AG08396 (cell line): ENCODE measurements around the gene OCLN.
"Not testable (repeated sequence)": the region's sequence is repeated elsewhere in the genome, so short reads cannot be mapped to it uniquely, and the experiment has no call there.

Experiments used
- DNase-seq: peaks from one replicate; pipeline ENCODE4 v3.0.0; 2012; ENCODE audit warnings: low spot score, mixed read lengths

Gene OCLN

GRCh38 chr5:69528609-69529008 is 36.0 kb downstream of the OCLN start:
- no peak for DNase-seq

GRCh38 chr5:69530561-69531405 is 38.2 kb downstream of the OCLN start:
- DNase-seq = no peak

DNA sequence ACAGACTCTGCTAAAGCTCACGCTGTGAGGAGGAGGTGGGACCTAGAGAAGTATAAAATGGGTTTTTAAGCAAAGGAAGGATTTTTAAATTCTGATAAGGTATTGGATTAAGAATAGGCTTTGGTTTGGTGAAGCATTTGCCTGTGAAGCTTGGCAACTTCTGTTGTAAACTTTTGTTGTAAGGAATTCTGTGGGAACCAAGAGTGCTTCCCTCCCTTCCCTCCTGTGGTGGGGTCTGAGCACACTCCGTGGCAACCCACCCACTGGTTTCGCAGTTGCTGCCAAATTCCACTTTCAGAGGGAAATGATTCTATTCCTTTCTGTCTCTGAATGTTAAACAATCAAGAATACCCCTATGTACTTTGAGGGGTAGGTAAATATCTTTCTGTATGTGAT is 38.8 kb downstream of the OCLN start:
- no peak for DNase-seq

DNA sequence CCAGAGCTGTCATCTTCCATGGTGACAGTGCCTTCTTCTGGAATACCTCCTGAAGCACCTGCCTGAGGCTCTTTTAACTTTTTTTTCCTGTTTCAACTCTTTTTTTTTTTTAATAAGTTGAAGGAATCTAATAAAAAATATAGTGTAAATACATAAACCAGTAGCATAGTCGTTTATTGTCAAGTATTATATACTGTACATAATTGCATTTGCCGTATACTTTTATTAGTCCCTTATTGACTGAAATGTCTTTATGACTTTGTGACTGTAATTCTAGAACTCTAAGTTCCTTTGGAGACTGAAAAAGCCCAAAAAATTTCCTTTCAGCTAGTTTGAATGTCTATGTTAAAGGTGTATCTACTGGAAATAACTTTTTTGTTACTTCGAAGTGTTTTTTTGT is 45.3 kb downstream of the OCLN start:
- DNase-seq = not testable (repeated sequence)

- DNase-seq = not testable (repeated sequence)
Measured at GRCh38 chr5:69538735-69539134, 46.1 kb downstream of the OCLN start.

- DNase-seq = not testable (repeated sequence)
Measured at GRCh38 chr5:69541347-69541746, 48.8 kb downstream of the OCLN start.

- DNase-seq = not testable (repeated sequence)
Measured at GRCh38 chr5:69542838-69543618, 50.4 kb downstream of the OCLN start.

GRCh38 chr5:69544602-69545001 is 52.0 kb downstream of the OCLN start:
- DNase-seq = not testable (repeated sequence)

DNA sequence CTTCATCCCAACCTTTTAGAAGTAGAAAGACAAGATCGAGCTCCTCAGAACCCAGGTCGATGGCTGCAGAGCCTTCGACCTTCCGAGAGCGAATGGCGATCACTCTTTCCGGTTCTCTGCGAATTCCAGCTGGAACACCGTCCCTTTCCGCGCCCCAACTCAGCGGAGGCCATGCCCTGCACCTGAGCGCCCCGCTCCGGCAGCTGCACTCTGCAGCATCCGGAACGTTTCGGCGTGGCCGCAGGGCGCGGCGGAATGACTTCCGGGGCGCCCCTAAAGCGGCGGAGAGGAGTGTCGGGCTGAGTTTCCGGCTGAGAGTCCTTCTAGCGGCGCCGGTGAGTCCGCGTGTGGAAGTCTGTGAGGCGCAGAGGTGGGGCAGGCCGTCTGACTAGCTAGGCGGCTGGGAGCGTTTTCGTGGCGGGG is 67.3 kb downstream of the OCLN start, which contains the start of gene GTF2H2C:
Gene GTF2H2C, plus strand, starts transcription at position 284 of the 423 bp plus-strand sequence. CDS start 4,942 bp downstream, outside the sequence.
- DNase-seq = not testable (repeated sequence)

DNA sequence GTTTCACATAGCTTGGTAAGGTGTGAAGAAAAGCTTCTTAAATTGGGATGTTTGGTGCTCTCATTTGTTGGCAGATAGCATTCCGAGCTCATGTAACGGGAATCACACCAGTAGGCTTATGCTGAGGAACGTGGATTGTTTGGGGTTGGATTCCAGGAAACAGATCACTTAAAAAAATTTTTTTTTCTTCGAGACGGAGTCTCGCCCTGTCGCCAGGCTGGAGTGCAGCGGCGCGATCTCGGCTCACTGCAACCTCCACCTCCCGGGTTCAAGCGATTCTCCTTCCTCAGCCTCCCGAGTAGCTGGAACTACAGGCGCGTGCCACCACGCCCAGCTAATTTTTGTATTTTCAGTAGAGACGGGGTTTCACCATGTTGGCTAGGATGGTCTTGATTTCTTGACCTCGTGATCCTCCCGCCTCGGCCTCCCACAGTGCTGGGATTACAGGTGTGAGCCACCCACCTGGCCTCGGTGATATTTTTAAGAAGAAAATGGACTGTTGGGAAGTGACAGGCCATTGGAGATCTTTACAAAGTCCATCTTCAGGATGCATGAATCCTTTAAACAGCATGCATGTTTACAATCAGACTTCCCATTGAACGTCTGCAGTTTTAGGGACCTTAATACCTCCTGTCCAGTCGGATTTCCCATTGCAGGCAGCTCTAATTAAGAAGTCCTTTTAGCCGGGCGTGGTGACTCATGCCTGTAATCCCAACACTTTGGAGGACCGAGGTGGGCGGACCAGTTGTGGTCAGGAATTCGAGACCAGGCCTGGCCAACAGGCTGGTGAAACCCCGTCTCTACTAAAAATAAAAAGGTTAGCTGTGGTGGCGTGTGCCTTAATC is 68.2 kb downstream of the OCLN start:
- DNase-seq = not testable (repeated sequence)

DNA sequence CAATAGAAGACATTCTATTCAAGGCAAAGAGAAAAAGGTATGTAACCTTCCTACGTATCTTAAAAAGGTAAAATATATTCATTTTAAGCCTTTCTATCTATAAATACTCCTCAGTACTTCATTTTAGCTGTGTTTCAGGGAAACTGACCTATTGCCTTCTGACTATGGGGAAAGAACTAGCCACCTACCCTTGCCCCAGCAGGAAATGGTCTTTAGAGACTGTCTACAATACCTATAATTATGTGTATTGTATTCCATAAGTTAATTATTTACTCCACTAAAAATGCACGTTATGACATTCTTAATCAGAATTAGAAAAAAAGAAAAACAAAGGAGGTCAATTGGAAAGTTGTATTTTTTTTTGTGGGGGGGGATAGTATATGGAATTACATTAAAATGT is 73.6 kb downstream of the OCLN start:
- DNase-seq = not testable (repeated sequence)

GRCh38 chr5:69568072-69568471 is 75.5 kb downstream of the OCLN start:
- not testable (repeated sequence) for DNase-seq

DNA sequence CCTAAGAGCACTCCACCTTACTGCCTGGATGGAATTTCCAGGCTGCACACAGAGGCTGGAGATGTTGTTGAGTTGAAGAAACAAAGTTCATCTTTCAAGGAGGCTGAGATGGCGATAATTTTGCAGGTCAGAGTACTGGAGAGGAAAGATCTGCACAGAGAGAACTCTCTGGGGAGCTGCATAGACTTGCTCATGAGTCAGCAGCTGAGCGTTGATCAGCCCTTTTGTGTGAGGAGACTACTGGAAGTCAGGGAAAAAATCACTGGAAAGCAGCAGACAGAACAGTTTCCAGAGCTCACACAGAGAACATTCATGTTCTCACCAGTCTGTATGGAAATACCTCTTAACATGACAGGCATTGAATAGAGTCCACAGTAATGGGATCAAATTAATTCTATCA is 90.8 kb downstream of the OCLN start:
- DNase-seq = not testable (repeated sequence)

DNA sequence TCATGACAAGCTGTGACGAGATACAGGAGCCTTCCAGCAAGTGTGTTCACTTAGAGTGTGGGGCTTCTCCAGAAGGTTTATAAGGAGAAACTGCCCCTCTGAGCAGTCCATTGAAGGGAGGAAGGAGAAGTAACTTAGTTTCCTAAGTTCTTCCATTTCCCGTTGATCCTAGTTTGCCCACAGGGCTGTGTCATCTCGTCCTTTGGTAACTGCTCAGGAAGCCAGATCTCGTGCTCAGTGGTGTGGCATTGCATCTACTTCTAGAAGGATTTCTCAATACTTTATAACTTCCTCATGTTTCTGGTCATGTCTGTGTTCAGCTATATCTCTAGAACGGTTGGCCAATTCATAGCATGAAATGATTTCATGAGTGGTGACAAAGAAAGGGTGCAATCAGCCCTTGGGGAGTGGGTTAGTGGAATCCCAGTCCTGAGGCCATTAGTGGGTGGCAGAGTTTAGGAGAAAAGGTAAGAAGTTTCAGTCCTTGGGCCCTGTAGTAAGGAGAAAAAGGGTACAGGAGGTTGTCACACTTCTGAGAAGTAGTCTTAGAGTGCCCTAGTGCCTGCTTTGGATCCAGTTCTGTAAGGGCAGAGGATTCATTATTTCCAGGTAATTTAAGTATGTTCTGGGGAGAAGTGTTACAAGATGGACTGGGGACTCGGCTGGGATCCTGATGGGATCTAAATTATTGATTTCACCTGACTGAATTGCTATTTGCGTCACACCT is 103.7 kb downstream of the OCLN start:
- not testable (repeated sequence) for DNase-seq

- DNase-seq = not testable (repeated sequence)
Measured at GRCh38 chr5:69601947-69602346, 109.4 kb downstream of the OCLN start.

DNA sequence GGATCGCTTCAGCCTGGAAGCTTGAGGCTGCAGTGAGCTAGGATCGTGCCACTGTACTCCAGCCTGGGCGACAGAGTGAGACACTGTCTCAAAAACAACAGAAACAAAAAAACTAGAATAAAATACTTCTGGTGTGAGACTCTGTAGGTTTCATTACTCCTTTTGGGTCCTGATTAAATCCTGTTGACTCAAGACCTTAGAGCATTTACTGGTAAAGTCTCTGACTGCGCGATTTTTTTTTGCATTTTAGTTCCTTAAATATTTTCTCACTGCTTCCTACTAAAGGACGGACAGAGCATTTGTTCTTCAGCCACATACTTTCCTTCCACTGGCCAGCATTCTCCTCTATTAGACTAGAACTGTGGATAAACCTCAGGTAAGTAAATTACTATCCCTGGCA is 114.2 kb downstream of the OCLN start:
- DNase-seq = not testable (repeated sequence)
